Measurements from ENCODE around the gene MYL7. TPM values are rescaled to one million over a fixed set of nuclear protein-coding genes. Genes with fewer than 3 reads are reported as not detected.

MYL7 gene
- total and polyA plus RNA-seq, 2 of the 13 experiments (the other 11 are each of a cell fraction or from before 2014, with no cell fraction given), result 1.8 TPM; not detected in 1

DNA sequence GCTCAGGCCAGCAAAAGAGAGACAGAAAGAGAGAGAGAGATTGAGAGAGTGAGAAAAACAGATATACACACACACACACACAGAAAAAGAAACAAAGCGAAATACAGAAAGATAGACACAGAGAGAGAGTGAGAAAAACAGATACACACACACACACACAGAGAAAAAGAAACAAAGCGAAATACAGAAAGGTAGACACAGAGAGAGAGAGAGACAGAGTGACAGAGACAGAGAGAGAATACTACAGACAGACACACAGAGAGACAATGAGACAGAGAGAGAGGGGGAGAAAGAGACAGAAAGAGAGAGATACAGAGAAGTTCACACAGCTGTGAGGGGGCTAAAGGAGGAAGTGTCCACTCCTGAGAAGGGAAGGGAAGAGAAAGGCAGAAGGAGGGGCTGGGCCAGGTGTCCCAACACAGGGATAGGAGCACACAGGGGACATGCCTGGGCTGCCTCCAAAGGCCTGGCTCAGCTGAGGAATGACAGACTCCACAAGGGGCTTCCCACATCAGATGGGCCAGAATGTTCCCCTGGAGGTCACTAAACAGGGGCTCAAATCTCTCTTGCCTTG lies 43.8 kb upstream of the MYL7 start:
- 4% methylated on average over 2 of the region's 2 CpGs for WGBS (ENCODE audit: low lambda C conversion rate)
- no peak overlapping the region for H3K9ac ChIP-seq (ENCODE audit: insufficient read depth, low read depth, low read length)
- CTCF ChIA-PET (ENCODE audit: low intra/inter-chr PET ratio, low total read pairs), result no interaction called here
- H3K4me1 ChIP-seq (ENCODE audit: insufficient read depth, low read length), result peaks cover 8% of the 10 kb centered on the region; the same call in 1 of the 2 replicates
- no peak overlapping the region for H3K4me2 ChIP-seq (ENCODE audit: low read depth, low read length)
- peaks cover 2 to 17% of the 10 kb centered on the region in 2 experiments; a peak in 3 of 5 replicates for H3K27me3 ChIP-seq (ENCODE audit: control insufficient read depth in 1 of 2, insufficient read depth in 2 of 2, low read length in 2 of 2)
- H3K79me2 ChIP-seq (ENCODE audit: insufficient read depth, low read length), result no peaks in the 10 kb centered on the region
- no TSS peak for BruUV-seq (replicated peaks)
- ATAC-seq, result no peak; the same call in 2 of the 3 replicates
- H3K36me3 ChIP-seq (replicated peaks in 1 of 2; ENCODE audit: control insufficient read depth in 1 of 2, insufficient read depth in 2 of 2, low read length in 2 of 2), result no peaks in the 10 kb centered on the region
- POLR2A ChIA-PET, result no interaction called here
- no peak for FAIRE-seq
- H3K4me3 ChIP-seq (replicated peaks in 1 of 3; ENCODE audit: insufficient read depth in 1 of 3, low read depth in 2 of 3, low read length in 3 of 3), result no peak overlapping the region
- H2AFZ ChIP-seq (ENCODE audit: low read length), result no peak overlapping the region
- no peaks in the 10 kb centered on the region for H4K20me1 ChIP-seq (ENCODE audit: insufficient read depth, low read length)
- intact Hi-C loops (cut with micrococcal nuclease; ENCODE audit: unreplicated experiment), result loop anchor here (5.0 kb wide), 1 partner anchor 937 kb away; no protein-coding TSS in a partner anchor
- H3K27ac ChIP-seq (ENCODE audit: extremely low read length, insufficient read depth, low read length), result no peak overlapping the region
- H3K9me3 ChIP-seq (ENCODE audit: low read length), result peaks cover 14% of the 10 kb centered on the region
- no peak for DNase-seq (ENCODE audit: low spot score)
- in situ Hi-C loops (cut with HindIII; ENCODE audit: extremely low pct_ligation_motif_present, low pct_unique_long_range_greater_than_20kb), result no loop called here
- no peak for TF ChIP-seq SOX5 (CRISPR knock-in tag; IDR thresholded peaks at IDR 0.05; ENCODE audit: borderline replicate concordance)
- TF ChIP-seq, protein P1, sequence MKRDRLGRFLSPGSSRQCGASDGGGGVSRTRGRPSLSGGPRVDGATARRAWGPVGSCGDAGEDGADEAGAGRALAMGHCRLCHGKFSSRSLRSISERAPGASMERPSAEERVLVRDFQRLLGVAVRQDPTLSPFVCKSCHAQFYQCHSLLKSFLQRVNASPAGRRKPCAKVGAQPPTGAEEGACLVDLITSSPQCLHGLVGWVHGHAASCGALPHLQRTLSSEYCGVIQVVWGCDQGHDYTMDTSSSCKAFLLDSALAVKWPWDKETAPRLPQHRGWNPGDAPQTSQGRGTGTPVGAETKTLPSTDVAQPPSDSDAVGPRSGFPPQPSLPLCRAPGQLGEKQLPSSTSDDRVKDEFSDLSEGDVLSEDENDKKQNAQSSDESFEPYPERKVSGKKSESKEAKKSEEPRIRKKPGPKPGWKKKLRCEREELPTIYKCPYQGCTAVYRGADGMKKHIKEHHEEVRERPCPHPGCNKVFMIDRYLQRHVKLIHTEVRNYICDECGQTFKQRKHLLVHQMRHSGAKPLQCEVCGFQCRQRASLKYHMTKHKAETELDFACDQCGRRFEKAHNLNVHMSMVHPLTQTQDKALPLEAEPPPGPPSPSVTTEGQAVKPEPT (CRISPR knock-in tag; IDR thresholded peaks at IDR 0.05; ENCODE audit: low read depth), result no peak
- TF ChIP-seq, protein P2, sequence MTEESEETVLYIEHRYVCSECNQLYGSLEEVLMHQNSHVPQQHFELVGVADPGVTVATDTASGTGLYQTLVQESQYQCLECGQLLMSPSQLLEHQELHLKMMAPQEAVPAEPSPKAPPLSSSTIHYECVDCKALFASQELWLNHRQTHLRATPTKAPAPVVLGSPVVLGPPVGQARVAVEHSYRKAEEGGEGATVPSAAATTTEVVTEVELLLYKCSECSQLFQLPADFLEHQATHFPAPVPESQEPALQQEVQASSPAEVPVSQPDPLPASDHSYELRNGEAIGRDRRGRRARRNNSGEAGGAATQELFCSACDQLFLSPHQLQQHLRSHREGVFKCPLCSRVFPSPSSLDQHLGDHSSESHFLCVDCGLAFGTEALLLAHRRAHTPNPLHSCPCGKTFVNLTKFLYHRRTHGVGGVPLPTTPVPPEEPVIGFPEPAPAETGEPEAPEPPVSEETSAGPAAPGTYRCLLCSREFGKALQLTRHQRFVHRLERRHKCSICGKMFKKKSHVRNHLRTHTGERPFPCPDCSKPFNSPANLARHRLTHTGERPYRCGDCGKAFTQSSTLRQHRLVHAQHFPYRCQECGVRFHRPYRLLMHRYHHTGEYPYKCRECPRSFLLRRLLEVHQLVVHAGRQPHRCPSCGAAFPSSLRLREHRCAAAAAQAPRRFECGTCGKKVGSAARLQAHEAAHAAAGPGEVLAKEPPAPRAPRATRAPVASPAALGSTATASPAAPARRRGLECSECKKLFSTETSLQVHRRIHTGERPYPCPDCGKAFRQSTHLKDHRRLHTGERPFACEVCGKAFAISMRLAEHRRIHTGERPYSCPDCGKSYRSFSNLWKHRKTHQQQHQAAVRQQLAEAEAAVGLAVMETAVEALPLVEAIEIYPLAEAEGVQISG (CRISPR knock-in tag; IDR thresholded peaks at IDR 0.05), result no peak
- TF ChIP-seq, protein P3, sequence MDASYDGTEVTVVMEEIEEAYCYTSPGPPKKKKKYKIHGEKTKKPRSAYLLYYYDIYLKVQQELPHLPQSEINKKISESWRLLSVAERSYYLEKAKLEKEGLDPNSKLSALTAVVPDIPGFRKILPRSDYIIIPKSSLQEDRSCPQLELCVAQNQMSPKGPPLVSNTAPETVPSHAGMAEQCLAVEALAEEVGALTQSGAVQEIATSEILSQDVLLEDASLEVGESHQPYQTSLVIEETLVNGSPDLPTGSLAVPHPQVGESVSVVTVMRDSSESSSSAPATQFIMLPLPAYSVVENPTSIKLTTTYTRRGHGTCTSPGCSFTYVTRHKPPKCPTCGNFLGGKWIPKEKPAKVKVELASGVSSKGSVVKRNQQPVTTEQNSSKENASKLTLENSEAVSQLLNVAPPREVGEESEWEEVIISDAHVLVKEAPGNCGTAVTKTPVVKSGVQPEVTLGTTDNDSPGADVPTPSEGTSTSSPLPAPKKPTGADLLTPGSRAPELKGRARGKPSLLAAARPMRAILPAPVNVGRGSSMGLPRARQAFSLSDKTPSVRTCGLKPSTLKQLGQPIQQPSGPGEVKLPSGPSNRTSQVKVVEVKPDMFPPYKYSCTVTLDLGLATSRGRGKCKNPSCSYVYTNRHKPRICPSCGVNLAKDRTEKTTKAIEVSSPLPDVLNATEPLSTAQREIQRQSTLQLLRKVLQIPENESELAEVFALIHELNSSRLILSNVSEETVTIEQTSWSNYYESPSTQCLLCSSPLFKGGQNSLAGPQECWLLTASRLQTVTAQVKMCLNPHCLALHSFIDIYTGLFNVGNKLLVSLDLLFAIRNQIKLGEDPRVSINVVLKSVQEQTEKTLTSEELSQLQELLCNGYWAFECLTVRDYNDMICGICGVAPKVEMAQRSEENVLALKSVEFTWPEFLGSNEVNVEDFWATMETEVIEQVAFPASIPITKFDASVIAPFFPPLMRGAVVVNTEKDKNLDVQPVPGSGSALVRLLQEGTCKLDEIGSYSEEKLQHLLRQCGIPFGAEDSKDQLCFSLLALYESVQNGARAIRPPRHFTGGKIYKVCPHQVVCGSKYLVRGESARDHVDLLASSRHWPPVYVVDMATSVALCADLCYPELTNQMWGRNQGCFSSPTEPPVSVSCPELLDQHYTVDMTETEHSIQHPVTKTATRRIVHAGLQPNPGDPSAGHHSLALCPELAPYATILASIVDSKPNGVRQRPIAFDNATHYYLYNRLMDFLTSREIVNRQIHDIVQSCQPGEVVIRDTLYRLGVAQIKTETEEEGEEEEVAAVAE (CRISPR knock-in tag; IDR thresholded peaks at IDR 0.05; ENCODE audit: borderline replicate concordance), result no peak
